Measurements from ENCODE around the gene GALNT18. TPM values are rescaled to one million over a fixed set of nuclear protein-coding genes. Genes with fewer than 3 reads are reported as not detected.

The GALNT18 gene
- total and polyA plus RNA-seq, 2 donors (not counting 3 experiments of a cell fraction or from before 2014, with no cell fraction given) = 0.17 to 0.18 TPM

GRCh38 chr11:11260903-11261302 is 360.9 kb downstream of the GALNT18 start:
- dilution Hi-C loops (cut with MboI; ENCODE audit: extremely low pct_ligation_motif_present, low sequenced_read_pairs) = no loop called here
- H3K9ac ChIP-seq (replicated peaks; ENCODE audit: extremely low read depth, insufficient read depth, low read length) = no peak overlapping the region
- H3K9me3 ChIP-seq (replicated peaks; ENCODE audit: control insufficient read depth, insufficient read depth, low read length) = no peaks in the 10 kb centered on the region
- FAIRE-seq (no peak), DNase-seq (ENCODE audit: low read depth, low spot score) (no peak)
- no peaks in the 10 kb centered on the region for H3K27me3 ChIP-seq (ENCODE audit: control insufficient read depth in 2 of 2, insufficient read depth in 2 of 2, low read length in 2 of 2)
- H3K79me2 ChIP-seq (ENCODE audit: control insufficient read depth, insufficient read depth, low read length) = no peaks in the 10 kb centered on the region
- no peaks in the 10 kb centered on the region for H3K36me3 ChIP-seq (ENCODE audit: control insufficient read depth in 2 of 2, extremely low read depth in 1 of 2, insufficient read depth in 2 of 2, low read length in 2 of 2)
- ChIA-PET CTCF (interaction anchor here (1.4 kb wide), 1 partner anchor 13 kb away, joined by 3 read pairs; no protein-coding TSS in a partner anchor), POLR2A (no interaction called here)
- H3K4me3 ChIP-seq (replicated peaks in 1 of 3; ENCODE audit: insufficient read depth in 1 of 3, low read depth in 1 of 3, low read length in 3 of 3) = no peak overlapping the region
- no TSS peak for BruUV-seq (replicated peaks)
- no peak overlapping the region for H3K27ac ChIP-seq (ENCODE audit: insufficient read depth, low read depth, low read length)
- intact Hi-C loops (cut with micrococcal nuclease) = no loop called here
- H3K9me1 ChIP-seq (replicated peaks; ENCODE audit: control insufficient read depth, extremely low read depth, insufficient read depth, low read length) = no peaks in the 10 kb centered on the region
- no peak for TF ChIP-seq JUN (IDR thresholded peaks at IDR 0.05; ENCODE audit: borderline replicate concordance, insufficient read depth, insufficient read length, low read depth)
- TF ChIP-seq MAX (IDR thresholded peaks at IDR 0.05; ENCODE audit: insufficient read depth, insufficient read length) = no peak
- no peak for TF ChIP-seq EZH2 (IDR thresholded peaks at IDR 0.05; ENCODE audit: borderline replicate concordance, low read depth, low read length, severe bottlenecking)
- TF ChIP-seq POLR2AphosphoS5 (IDR thresholded peaks at IDR 0.05; ENCODE audit: insufficient read depth, low read depth, low read length) = no peak
- TF ChIP-seq MYC (IDR thresholded peaks at IDR 0.05; ENCODE audit: low read depth, low read length) = no peak
- TF ChIP-seq GATA2 (IDR thresholded peaks at IDR 0.05; ENCODE audit: insufficient read depth, insufficient read length, low read depth, low read length) = no peak
- no peak for TF ChIP-seq POLR2A (IDR thresholded peaks at IDR 0.05; ENCODE audit: low read depth, low read length)
- no peak for TF ChIP-seq CTCF (IDR thresholded peaks at IDR 0.05; ENCODE audit: extremely low read depth in 1 of 2, insufficient read depth in 1 of 2, low read depth in 1 of 2, low read length in 2 of 2)
- no peak for TF ChIP-seq FOS (IDR thresholded peaks at IDR 0.05; ENCODE audit: borderline replicate concordance, insufficient read depth, low read length)
- H2AFZ ChIP-seq (ENCODE audit: low read depth, low read length) = no peak overlapping the region
- H3K4me2 ChIP-seq (ENCODE audit: insufficient read depth, low read length) = no peak overlapping the region
- no peaks in the 10 kb centered on the region for H3K4me1 ChIP-seq (ENCODE audit: control insufficient read depth, extremely low read depth, insufficient read depth, low read length)
- no peaks in the 10 kb centered on the region for H4K20me1 ChIP-seq (replicated peaks; ENCODE audit: control insufficient read depth, extremely low read depth, insufficient read depth, low read length)

Data from endothelial cell of umbilical vein (primary cell).